Epithelial cell of proximal tubule (primary cell): ENCODE results near the gene TUSC1. TPM values are rescaled to one million over a fixed set of nuclear protein-coding genes. Genes with fewer than 3 reads are reported as not detected.
"Not testable (repeated sequence)": the region's sequence is repeated elsewhere in the genome, so short reads cannot be mapped to it uniquely, and the experiment has no call there.

Source experiments
- DNase-seq: peaks from one replicate; pipeline ENCODE4 v3.0.0-alpha.2; 2011; ENCODE audit warnings: low read depth
- H3K4me3 ChIP-seq: 2 replicates; pipeline ENCODE4 v1.5.1; 2011; ENCODE audit warnings: low read depth, mild to moderate bottlenecking, low read length
- total RNA-seq: library from RNA; depleted of rRNA; stranded (reverse); fragments of >200 nt; gene quantifications from 2 replicates; pipeline ENCODE4 v1.2.3, GENCODE V29; 2015
- TF ChIP-seq, protein P1 (sequence below): conservative IDR thresholded peaks from 2 replicates; pipeline ENCODE4 v1.5.1; 2012; ENCODE audit warnings: low read depth, mild to moderate bottlenecking, low read length

TUSC1 gene
- total RNA-seq, 1 donor from 2014 or later, result 16.7 TPM

DNA sequence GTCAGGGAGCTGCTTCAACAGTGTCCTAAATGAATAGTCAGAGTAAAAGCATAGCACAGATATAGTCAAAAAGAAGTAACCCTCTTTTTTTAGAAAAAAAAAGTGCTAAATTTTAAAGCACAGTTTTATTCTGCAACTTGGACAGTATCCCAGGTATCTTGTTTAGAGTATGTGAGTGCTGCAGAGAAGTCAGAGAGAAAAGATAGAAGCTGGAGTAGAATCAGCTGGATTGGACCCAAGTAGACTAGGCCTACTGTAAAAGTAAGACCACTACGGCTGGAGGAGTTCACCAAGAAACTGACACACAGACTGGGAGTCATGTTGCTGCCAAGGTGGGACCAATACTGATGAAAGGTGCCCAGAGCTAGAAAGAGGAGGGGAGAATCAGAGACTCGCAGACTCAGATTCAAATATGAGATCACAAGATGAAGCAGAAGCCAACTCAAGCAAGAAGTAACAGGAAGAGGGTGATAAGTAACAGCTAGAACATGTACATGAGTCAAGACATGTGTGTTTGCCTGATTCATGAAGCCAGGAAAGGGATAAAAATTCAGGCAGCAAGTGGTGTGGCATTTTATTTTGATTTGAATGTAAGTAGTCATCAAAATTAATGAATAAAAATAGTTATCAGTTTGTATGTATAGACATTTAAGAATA is 25.6 kb upstream of the TUSC1 start:
- DNase-seq, result no peak
- TF ChIP-seq, protein P1, sequence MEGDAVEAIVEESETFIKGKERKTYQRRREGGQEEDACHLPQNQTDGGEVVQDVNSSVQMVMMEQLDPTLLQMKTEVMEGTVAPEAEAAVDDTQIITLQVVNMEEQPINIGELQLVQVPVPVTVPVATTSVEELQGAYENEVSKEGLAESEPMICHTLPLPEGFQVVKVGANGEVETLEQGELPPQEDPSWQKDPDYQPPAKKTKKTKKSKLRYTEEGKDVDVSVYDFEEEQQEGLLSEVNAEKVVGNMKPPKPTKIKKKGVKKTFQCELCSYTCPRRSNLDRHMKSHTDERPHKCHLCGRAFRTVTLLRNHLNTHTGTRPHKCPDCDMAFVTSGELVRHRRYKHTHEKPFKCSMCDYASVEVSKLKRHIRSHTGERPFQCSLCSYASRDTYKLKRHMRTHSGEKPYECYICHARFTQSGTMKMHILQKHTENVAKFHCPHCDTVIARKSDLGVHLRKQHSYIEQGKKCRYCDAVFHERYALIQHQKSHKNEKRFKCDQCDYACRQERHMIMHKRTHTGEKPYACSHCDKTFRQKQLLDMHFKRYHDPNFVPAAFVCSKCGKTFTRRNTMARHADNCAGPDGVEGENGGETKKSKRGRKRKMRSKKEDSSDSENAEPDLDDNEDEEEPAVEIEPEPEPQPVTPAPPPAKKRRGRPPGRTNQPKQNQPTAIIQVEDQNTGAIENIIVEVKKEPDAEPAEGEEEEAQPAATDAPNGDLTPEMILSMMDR, result no peak
- H3K4me3 ChIP-seq, result no peak overlapping the region

- DNase-seq, result no peak
- H3K4me3 ChIP-seq, result no peak overlapping the region
- TF ChIP-seq, protein P1, result no peak
These were observed 24.3 kb upstream of the TUSC1 start for GRCh38 chr9:25702536-25702935.

GRCh38 chr9:25700899-25701298 is 22.7 kb upstream of the TUSC1 start:
- not testable (repeated sequence) for H3K4me3 ChIP-seq, DNase-seq

- H3K4me3 ChIP-seq, result no peak overlapping the region
- TF ChIP-seq, protein P1, result no peak
- no peak for DNase-seq
These were observed 22.2 kb upstream of the TUSC1 start for GRCh38 chr9:25700430-25700829.

DNA sequence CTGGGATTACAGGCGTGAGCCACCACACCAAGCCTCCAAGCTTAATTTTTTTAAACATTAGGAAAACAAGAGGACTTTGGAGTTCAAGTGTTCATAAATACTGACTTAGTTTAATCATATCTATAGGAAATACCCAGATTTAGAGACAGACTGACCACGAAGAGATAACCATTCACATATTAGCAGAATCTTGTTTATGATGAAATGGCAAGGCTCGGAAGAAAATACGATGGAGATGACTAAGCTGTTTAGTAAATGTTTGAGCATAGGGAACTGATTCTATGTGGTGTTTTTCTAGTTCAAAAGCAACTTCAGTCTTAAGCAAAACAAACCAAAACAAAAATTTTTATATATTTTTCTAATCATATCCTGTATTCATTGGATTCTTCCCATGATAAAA is 13.5 kb upstream of the TUSC1 start:
- TF ChIP-seq, protein P1, result no peak
- no peak for DNase-seq
- H3K4me3 ChIP-seq, result no peak overlapping the region

GRCh38 chr9:25684321-25684720 is 6.1 kb upstream of the TUSC1 start:
- no peak for DNase-seq
- H3K4me3 ChIP-seq, result no peak overlapping the region
- TF ChIP-seq, protein P1, result no peak

DNA sequence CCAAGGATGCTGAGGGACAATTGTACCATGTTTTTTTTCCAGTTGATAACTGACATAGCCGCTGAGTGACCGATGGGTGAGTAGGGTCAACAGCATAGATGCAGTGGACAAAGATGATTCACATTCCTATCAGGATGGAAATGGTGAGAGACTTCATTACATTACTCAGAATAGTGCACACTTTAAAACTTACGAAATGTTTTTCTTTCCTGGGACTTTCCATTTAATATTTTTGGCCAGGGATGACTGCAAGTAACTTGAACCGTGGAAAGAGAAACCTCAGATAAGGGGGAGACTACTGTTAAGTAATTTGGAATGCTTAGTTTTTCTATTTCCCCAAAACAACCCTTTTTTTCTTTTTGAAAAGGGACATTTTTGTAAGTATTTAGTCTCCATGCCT is 3.0 kb upstream of the TUSC1 start:
- no peak for DNase-seq
- H3K4me3 ChIP-seq, result no peak overlapping the region
- TF ChIP-seq, protein P1, result no peak
